Dendritic cell treated with granulocyte-macrophage colony-stimulating factor and Interleukin-4, amounts not matched to agents 40 ng/mL and 50 ng/mL, for 4 days (primary cell): Measurements from ENCODE around the gene TSPAN2.
A peak's percentile ranks its signal among the peaks of the same experiment; 100 is the strongest.

Source experiments
- H3K27ac Mint-ChIP-seq: one replicate; pipeline ENCODE4 v1.8.0; 2022; ENCODE audit warnings: mild to moderate bottlenecking, mixed read lengths
- H3K27me3 Mint-ChIP-seq: one replicate; pipeline ENCODE4 v1.8.0; 2022; ENCODE audit warnings: mild to moderate bottlenecking, mixed read lengths
- H3K36me3 Mint-ChIP-seq: one replicate; pipeline ENCODE4 v1.8.0; 2022; ENCODE audit warnings: low read depth, mixed read lengths
- H3K4me1 Mint-ChIP-seq: one replicate; pipeline ENCODE4 v1.8.0; 2022; ENCODE audit warnings: low read depth, mixed read lengths
- H3K4me3 Mint-ChIP-seq: one replicate; pipeline ENCODE4 v1.8.0; 2022; ENCODE audit warnings: mild to moderate bottlenecking, moderate library complexity, mixed read lengths
- H3K9me3 Mint-ChIP-seq: one replicate; pipeline ENCODE4 v1.8.0; 2022; ENCODE audit warnings: mixed read lengths
- intact Hi-C: fragments of 100-400 bp; cut with micrococcal nuclease; formaldehyde crosslinking; loops from one replicate; pipeline ENCODE4 v1.15.0; 2022

TSPAN2 gene

GRCh38 chr1:115123116-115123515, 33.8 kb upstream of the TSPAN2 start:
- no peak overlapping the region for H3K4me3 Mint-ChIP-seq
- peaks cover 2% of the 10 kb centered on the region for H3K27me3 Mint-ChIP-seq
- peaks cover 29% of the 10 kb centered on the region for H3K9me3 Mint-ChIP-seq
- intact Hi-C loops, result loop anchor here (2.0 kb wide), 1 partner anchor 20 kb away; no protein-coding TSS in a partner anchor
- no peak overlapping the region for H3K27ac Mint-ChIP-seq
- H3K36me3 Mint-ChIP-seq, result no peaks in the 10 kb centered on the region
- no peaks in the 10 kb centered on the region for H3K4me1 Mint-ChIP-seq

- no peak overlapping the region for H3K27ac Mint-ChIP-seq
- no peaks in the 10 kb centered on the region for H3K4me1 Mint-ChIP-seq
- peaks cover 29% of the 10 kb centered on the region for H3K9me3 Mint-ChIP-seq
- no peak overlapping the region for H3K4me3 Mint-ChIP-seq
- peaks cover 2% of the 10 kb centered on the region for H3K27me3 Mint-ChIP-seq
- no peaks in the 10 kb centered on the region for H3K36me3 Mint-ChIP-seq
- intact Hi-C loops, result loop anchor here (2.0 kb wide), 1 partner anchor 21 kb away; no protein-coding TSS in a partner anchor
Observed at GRCh38 chr1:115121793-115122192, 32.5 kb upstream of the TSPAN2 start.

GRCh38 chr1:115120296-115120695, 31.0 kb upstream of the TSPAN2 start:
- H3K9me3 Mint-ChIP-seq, result peaks cover 29% of the 10 kb centered on the region
- H3K4me3 Mint-ChIP-seq, result no peak overlapping the region
- peaks cover 2% of the 10 kb centered on the region for H3K27me3 Mint-ChIP-seq
- no peak overlapping the region for H3K27ac Mint-ChIP-seq
- no peaks in the 10 kb centered on the region for H3K4me1 Mint-ChIP-seq
- intact Hi-C loops, result no loop called here
- no peaks in the 10 kb centered on the region for H3K36me3 Mint-ChIP-seq

GRCh38 chr1:115118611-115119010, 29.3 kb upstream of the TSPAN2 start:
- Mint-ChIP-seq H3K4me1 (no peaks in the 10 kb centered on the region), H3K27ac (no peak overlapping the region), H3K4me3 (no peak overlapping the region), H3K36me3 (no peaks in the 10 kb centered on the region), H3K27me3 (peaks cover 2% of the 10 kb centered on the region), H3K9me3 (peaks cover 23% of the 10 kb centered on the region)
- intact Hi-C loops, result no loop called here

- H3K36me3 Mint-ChIP-seq, result no peaks in the 10 kb centered on the region
- no peaks in the 10 kb centered on the region for H3K4me1 Mint-ChIP-seq
- intact Hi-C loops, result no loop called here
- peaks cover 2% of the 10 kb centered on the region for H3K27me3 Mint-ChIP-seq
- peaks cover 23% of the 10 kb centered on the region for H3K9me3 Mint-ChIP-seq
- H3K27ac Mint-ChIP-seq, result no peak overlapping the region
- no peak overlapping the region for H3K4me3 Mint-ChIP-seq
Observed at GRCh38 chr1:115118086-115118485, 28.8 kb upstream of the TSPAN2 start.

- H3K36me3 Mint-ChIP-seq, result no peaks in the 10 kb centered on the region
- no peak overlapping the region for H3K27ac Mint-ChIP-seq
- peaks cover 21% of the 10 kb centered on the region for H3K9me3 Mint-ChIP-seq
- H3K4me1 Mint-ChIP-seq, result no peaks in the 10 kb centered on the region
- intact Hi-C loops, result no loop called here
- no peak overlapping the region for H3K4me3 Mint-ChIP-seq
- no peaks in the 10 kb centered on the region for H3K27me3 Mint-ChIP-seq
Observed at GRCh38 chr1:115117298-115117697, 28.0 kb upstream of the TSPAN2 start.

GRCh38 chr1:115116512-115116911, 27.2 kb upstream of the TSPAN2 start:
- H3K27ac Mint-ChIP-seq, result no peak overlapping the region
- H3K4me3 Mint-ChIP-seq, result no peak overlapping the region
- H3K4me1 Mint-ChIP-seq, result no peaks in the 10 kb centered on the region
- intact Hi-C loops, result no loop called here
- no peaks in the 10 kb centered on the region for H3K27me3 Mint-ChIP-seq
- no peaks in the 10 kb centered on the region for H3K36me3 Mint-ChIP-seq
- H3K9me3 Mint-ChIP-seq, result peaks cover 14% of the 10 kb centered on the region

- peaks cover 6% of the 10 kb centered on the region for H3K9me3 Mint-ChIP-seq
- intact Hi-C loops, result no loop called here
- H3K4me1 Mint-ChIP-seq, result no peaks in the 10 kb centered on the region
- H3K36me3 Mint-ChIP-seq, result no peaks in the 10 kb centered on the region
- no peaks in the 10 kb centered on the region for H3K27me3 Mint-ChIP-seq
- H3K4me3 Mint-ChIP-seq, result no peak overlapping the region
- no peak overlapping the region for H3K27ac Mint-ChIP-seq
Observed at GRCh38 chr1:115115521-115116161, 26.3 kb upstream of the TSPAN2 start.

- H3K9me3 Mint-ChIP-seq, result no peaks in the 10 kb centered on the region
- peaks cover 6% of the 10 kb centered on the region for H3K4me1 Mint-ChIP-seq
- no peaks in the 10 kb centered on the region for H3K36me3 Mint-ChIP-seq
- intact Hi-C loops, result no loop called here
- no peak overlapping the region for H3K4me3 Mint-ChIP-seq
- H3K27ac Mint-ChIP-seq, result no peak overlapping the region
- H3K27me3 Mint-ChIP-seq, result no peaks in the 10 kb centered on the region
Observed at GRCh38 chr1:115114308-115114707, 25.0 kb upstream of the TSPAN2 start.

- Mint-ChIP-seq H3K9me3 (no peaks in the 10 kb centered on the region), H3K4me3 (no peak overlapping the region), H3K27me3 (no peaks in the 10 kb centered on the region), H3K36me3 (no peaks in the 10 kb centered on the region), H3K4me1 (peaks cover 10% of the 10 kb centered on the region), H3K27ac (no peak overlapping the region)
- intact Hi-C loops, result no loop called here
Observed at GRCh38 chr1:115113766-115114165, 24.5 kb upstream of the TSPAN2 start.

GRCh38 chr1:115112496-115113375, 23.4 kb upstream of the TSPAN2 start:
- no peaks in the 10 kb centered on the region for H3K9me3 Mint-ChIP-seq

GRCh38 chr1:115107516-115108260, 18.4 kb upstream of the TSPAN2 start:
- Mint-ChIP-seq H3K4me1 (peaks cover 52% of the 10 kb centered on the region), H3K27ac (peak overlapping the region; percentile 48), H3K27me3 (no peaks in the 10 kb centered on the region), H3K4me3 (no peak overlapping the region), H3K36me3 (no peaks in the 10 kb centered on the region), H3K9me3 (no peaks in the 10 kb centered on the region)
- intact Hi-C loops, result no loop called here

More at GRCh38 chr1:115112496-115113375, 23.4 kb upstream of the TSPAN2 start:
- Mint-ChIP-seq H3K4me3 (no peak overlapping the region), H3K27ac (no peak overlapping the region), H3K4me1 (peaks cover 21% of the 10 kb centered on the region), H3K36me3 (no peaks in the 10 kb centered on the region), H3K27me3 (no peaks in the 10 kb centered on the region)
- intact Hi-C loops, result loop anchor here (1.0 kb wide), 1 partner anchor 133 kb away; no protein-coding TSS in a partner anchor

GRCh38 chr1:115105831-115106230, 16.5 kb upstream of the TSPAN2 start:
- Mint-ChIP-seq H3K27me3 (no peaks in the 10 kb centered on the region), H3K27ac (peak overlapping the region; percentile 12)
- intact Hi-C loops, result no loop called here

GRCh38 chr1:115099693-115100050, 10.4 kb upstream of the TSPAN2 start:
- intact Hi-C loops, result no loop called here
- Mint-ChIP-seq H3K36me3 (no peaks in the 10 kb centered on the region), H3K27me3 (no peaks in the 10 kb centered on the region), H3K4me3 (peak overlapping the region; percentile 80), H3K4me1 (peaks cover 23% of the 10 kb centered on the region), H3K9me3 (no peaks in the 10 kb centered on the region), H3K27ac (peak overlapping the region; percentile 88)

More at GRCh38 chr1:115105831-115106230, 16.5 kb upstream of the TSPAN2 start:
- no peaks in the 10 kb centered on the region for H3K36me3 Mint-ChIP-seq
- no peaks in the 10 kb centered on the region for H3K9me3 Mint-ChIP-seq
- H3K4me3 Mint-ChIP-seq, result no peak overlapping the region
- H3K4me1 Mint-ChIP-seq, result peaks cover 52% of the 10 kb centered on the region
